Activated naive CD4-positive, alpha-beta T cell treated with anti-CD3 and anti-CD28 coated beads, Interleukin-2, amount 50 U/mL, for 72 hours (primary cell): Measurements from ENCODE around the gene PICALM. TPM values are rescaled to one million over a fixed set of nuclear protein-coding genes. Genes with fewer than 3 reads are reported as not detected.
"Not testable (repeated sequence)": the region's sequence is repeated elsewhere in the genome, so short reads cannot be mapped to it uniquely, and the experiment has no call there.

Experiments used
- ATAC-seq, 2 donors: fragments of 150-1000 bp; cut with Tn5 transposase; 2 replicates each; pipeline ENCODE4 v1.10.0; 2021; ENCODE audit warnings: mild to moderate bottlenecking in 2 of 2, moderate library complexity in 2 of 2
- DNase-seq, 2 donors: peaks; one replicate each; pipeline ENCODE4 v3.0.0; 2021 to 2022; ENCODE audit warnings: low spot score in 2 of 2
- H3K27ac Mint-ChIP-seq, 2 donors: one replicate each; pipeline ENCODE4 v1.8.0; 2022; ENCODE audit warnings: mild to moderate bottlenecking in 2 of 2, mixed read lengths in 2 of 2
- H3K36me3 Mint-ChIP-seq, 2 donors: one replicate each; pipeline ENCODE4 v1.8.0; 2022; ENCODE audit warnings: mixed read lengths in 2 of 2
- H3K9me3 Mint-ChIP-seq, 2 donors: one replicate each; pipeline ENCODE4 v1.8.0; 2022; ENCODE audit warnings: mixed read lengths in 2 of 2
- total RNA-seq, 2 donors: library from RNA; stranded (reverse); gene quantifications; one replicate each; pipeline ENCODE4 v1.2.3, GENCODE V29; 2022

The PICALM gene
- total RNA-seq, 2 donors from 2014 or later: 65.4 to 82.1 TPM

DNA sequence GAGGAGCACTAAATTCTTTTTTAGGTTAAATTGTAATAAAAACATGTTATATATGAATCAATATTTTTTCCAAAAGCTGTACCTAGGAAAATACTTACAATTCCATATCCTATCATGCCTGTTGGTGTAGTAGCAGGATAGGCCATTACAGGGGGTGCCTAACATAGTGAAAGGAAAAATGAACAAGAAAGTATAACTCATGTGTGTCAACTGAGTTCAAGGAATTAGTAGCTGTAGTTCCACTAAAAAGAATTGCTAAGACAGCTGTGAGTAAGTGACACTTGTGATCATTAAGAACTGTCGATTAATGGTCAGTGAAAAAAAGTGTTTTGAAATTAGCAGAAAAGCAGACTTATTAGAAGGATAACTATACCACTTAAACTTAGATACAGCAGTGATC, 92.4 kb downstream of the PICALM start:
- Mint-ChIP-seq H3K9me3 (no peaks in the 10 kb centered on the region), H3K36me3 (peaks cover 6 to 29% of the 10 kb centered on the region in 2 donors), H3K27ac (peak overlapping the region in 1 of 2 donors; percentile 72)
- DNase-seq (no peak), ATAC-seq (no peak)

DNA sequence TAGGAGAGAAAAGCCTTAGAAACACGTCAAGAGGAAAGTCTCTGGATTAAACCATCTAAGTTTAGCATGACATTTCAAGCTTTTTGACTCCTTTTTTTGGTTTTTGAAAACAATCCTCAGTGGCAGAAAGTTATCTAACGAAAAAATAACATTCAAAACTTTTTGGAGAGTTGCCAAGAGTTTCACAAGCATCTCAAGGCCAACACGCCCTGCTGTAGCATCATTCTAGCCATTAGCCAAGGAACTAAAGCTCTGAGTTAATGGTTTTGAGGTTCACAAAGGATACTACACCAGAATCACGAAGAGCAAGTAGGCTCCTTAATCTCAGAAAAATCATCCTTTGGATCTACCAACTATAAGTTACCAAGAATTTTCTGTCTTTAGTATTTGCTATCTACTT, 94.8 kb downstream of the PICALM start:
- Mint-ChIP-seq H3K9me3 (no peaks in the 10 kb centered on the region), H3K27ac (no peak overlapping the region), H3K36me3 (peaks cover 6 to 46% of the 10 kb centered on the region in 2 donors)
- ATAC-seq: no peak
- no peak for DNase-seq

DNA sequence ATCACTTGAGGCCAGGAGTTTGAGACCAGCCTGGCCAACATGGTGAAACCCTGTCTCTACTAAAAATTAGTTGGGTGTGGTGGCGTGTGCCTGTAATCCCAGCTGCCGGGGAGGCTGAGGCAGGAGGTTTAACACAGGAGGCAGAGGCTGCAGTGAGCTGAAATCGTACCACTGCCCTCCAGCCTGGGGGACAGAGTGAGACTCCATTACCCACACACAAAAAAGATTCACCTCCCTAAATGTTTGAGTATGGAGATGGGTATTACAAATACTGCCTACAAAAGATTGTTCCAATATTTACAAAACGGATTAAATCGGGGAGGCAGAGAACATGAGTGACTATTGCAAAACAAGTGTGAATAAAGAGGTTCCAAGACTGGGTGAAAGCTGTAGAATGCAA, 98.3 kb downstream of the PICALM start:
- Mint-ChIP-seq H3K27ac (no peak overlapping the region), H3K36me3 (peaks cover 5 to 42% of the 10 kb centered on the region in 2 donors), H3K9me3 (no peaks in the 10 kb centered on the region)
- no peak for ATAC-seq
- no peak for DNase-seq

DNA sequence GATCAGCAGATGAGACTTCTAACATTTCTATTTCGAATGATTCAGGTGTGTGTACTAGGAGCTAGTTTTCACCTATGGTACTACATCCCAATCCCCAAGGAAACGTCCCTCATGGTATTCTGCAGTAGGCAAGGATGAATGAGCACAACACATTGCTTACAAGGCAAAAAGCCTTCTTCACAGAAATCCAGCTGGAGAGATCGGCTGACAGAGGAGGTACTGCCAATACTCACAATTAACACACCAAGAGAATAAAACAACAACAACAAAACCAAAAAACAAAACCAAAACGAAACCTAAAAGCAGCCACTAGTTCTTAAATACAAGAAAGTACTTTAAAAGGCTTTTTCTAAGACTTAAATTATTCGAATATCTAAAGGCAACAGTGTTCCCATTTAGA, 101.4 kb downstream of the PICALM start:
- no peak for DNase-seq
- Mint-ChIP-seq H3K36me3 (peaks cover 5 to 51% of the 10 kb centered on the region in 2 donors), H3K27ac (peak overlapping the region in 1 of 2 donors; percentile 34), H3K9me3 (no peaks in the 10 kb centered on the region)
- ATAC-seq: no peak

DNA sequence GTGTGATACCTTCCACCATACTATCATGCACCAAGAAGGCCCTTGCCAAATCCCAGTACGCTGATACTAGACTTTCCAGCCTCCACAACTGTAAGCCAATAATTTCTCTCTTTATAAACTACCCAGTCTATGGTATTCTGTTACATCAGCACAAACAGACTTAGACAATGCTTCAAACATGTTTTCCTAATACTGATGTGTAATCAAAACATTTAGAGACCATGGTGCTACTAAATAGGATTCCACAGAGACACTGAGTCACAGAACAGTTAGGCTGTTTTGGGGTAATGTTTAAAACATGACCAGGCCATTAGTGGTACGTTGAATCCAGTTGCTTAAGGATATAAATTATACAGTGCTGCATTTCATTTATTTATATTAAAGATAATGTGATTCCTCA, 103.7 kb downstream of the PICALM start:
- Mint-ChIP-seq H3K9me3 (no peaks in the 10 kb centered on the region), H3K27ac (no peak overlapping the region), H3K36me3 (peaks cover 5 to 59% of the 10 kb centered on the region in 2 donors)

DNA sequence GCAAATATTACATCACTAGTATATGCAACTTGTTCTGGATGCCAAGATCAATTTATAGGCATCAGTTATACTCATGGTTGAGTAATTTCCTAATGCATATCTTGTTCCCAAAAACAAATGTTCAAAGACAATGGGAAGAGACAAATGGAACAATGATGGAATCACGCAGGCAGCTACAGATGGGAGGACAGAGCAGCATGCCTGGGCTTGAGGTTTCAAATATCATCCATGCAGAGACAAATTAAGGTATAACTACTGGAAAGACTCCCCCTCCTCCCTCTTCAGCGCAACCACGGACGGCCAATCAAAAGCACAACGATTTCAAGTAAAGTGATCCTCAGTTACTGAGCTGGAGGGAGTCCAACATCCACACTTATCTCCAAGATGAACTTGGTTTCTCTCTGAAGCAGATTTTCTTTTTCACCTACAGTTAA, 106.9 kb downstream of the PICALM start:
- ATAC-seq (no peak), DNase-seq (no peak)
- H3K9me3 Mint-ChIP-seq: no peaks in the 10 kb centered on the region
- no peak overlapping the region for H3K27ac Mint-ChIP-seq
- peaks cover 0 to 79% of the 10 kb centered on the region in 2 donors for H3K36me3 Mint-ChIP-seq

More for the DNA sequence above, 103.7 kb downstream of the PICALM start:
- DNase-seq: no peak
- ATAC-seq: no peak

DNA sequence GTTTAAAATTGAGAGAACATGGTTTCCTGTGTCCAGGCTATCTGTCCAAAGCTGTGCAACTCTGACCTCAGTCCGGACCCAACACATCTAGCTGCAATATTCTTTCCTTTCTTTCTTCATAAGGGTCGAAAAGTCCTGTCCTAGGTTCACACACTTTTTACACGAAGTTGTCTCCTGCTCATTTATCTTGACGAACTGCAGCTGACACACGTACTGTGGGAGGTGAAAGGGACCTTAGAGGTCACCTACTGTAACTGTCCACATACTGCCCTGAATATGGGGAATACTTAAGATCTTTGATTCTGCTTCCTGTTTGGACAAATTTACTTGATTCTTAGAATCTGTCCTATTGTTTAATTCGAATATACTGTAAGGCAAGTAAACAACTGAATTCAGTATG, 107.8 kb downstream of the PICALM start:
- peaks cover 0 to 85% of the 10 kb centered on the region in 2 donors for H3K36me3 Mint-ChIP-seq
- no peaks in the 10 kb centered on the region for H3K9me3 Mint-ChIP-seq

DNA sequence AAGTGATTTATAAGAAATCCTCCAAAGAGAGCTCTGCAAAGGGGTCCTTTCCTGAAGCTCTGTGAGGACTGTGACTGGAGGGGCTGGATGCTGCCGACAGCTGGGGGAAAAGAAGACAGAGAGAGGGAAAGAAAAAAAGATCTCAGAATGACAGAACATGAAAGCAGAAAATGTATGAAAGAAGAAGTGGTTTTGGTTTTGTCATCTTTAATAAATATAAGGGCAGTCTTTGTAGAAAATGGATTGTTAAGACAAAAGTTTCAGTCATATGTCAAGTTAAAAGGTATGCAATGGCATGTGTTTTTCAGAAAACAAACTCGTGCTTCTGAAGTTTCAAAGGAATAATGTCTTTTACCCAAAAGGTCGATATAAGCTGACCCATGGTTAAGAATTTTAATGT, 108.2 kb downstream of the PICALM start:
- H3K9me3 Mint-ChIP-seq: no peaks in the 10 kb centered on the region
- peaks cover 0 to 87% of the 10 kb centered on the region in 2 donors for H3K36me3 Mint-ChIP-seq
- ATAC-seq (no peak), DNase-seq (no peak)
- peak overlapping the region in 1 of 2 donors; percentile 51 for H3K27ac Mint-ChIP-seq

More for the DNA sequence above, 107.8 kb downstream of the PICALM start:
- ATAC-seq (no peak), DNase-seq (no peak)
- no peak overlapping the region for H3K27ac Mint-ChIP-seq

DNA sequence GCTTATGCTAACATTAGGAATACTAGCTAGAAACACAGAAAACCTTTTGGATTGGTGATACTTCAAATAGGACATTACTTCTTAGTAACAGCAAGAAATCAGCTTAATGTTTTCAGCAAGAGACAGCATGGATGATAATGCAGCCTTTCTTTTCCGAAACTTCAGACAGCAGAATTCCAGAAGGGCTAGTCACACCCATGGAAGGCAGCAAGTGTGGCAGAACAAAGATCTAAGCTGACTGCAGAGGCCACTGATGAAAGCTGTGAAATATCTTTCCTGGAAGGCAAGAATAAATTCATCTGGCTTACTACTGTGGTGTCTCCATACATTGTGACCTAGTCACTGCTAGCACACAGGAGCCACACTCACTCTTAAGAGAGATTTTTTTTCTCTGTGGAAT, 113.4 kb downstream of the PICALM start:
- ATAC-seq: no peak
- Mint-ChIP-seq H3K36me3 (peaks cover 17 to 93% of the 10 kb centered on the region in 2 donors), H3K9me3 (peaks cover 11 to 29% of the 10 kb centered on the region in 2 donors), H3K27ac (peak overlapping the region in 1 of 2 donors; percentile 40)
- no peak for DNase-seq

DNA sequence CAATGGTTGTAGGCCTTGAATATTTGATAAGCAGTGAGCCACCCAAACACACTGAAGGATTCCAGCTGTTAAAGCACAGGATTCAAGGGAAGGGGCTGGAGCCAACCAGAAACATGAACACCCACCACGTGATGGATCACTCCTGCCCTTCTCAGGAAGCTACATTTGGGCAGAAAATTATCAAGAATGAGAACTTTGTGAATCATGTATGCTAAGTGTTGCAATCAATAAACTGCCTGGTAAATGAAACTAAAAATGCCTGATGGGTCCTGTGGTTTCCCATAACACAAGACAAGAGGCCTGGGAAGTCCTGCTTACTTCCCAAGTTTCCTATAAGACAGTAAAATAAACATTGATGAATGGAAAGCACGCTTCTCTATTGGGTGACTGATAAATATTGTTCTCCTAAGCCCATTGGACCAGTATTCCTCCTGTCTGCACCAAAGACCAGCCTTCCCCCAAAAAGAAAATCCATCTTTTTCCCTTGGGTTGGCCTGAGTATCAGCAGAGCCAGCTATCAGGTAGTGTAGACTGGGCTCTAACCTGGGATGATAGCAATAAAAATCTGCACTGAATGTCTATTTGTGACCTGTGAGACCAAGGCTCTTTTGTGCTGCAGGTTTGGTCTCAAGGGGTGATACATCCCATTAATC, 115.3 kb downstream of the PICALM start:
- H3K9me3 Mint-ChIP-seq: peaks cover 11 to 34% of the 10 kb centered on the region in 2 donors
- ATAC-seq (no peak), DNase-seq (no peak)
- peak overlapping the region in 1 of 2 donors; percentile 22 for H3K27ac Mint-ChIP-seq
- peaks cover 17 to 87% of the 10 kb centered on the region in 2 donors for H3K36me3 Mint-ChIP-seq

DNA sequence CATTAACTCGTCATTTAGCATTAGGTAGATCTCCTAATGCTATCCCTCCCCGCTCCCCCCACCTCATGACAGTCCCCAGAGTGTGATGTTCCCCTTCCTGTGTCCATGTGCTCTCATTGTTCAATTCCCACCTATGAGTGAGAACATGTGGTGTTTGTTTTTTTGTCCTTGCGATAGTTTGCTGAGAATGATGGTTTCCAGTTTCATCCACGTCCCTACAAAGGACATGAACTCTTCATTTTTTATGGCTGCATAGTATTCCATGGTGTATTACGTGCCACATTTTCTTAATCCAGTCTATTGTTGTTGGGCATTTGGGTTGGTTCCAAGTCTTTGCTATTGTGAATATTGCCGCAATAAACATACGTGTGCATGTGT, 116.8 kb downstream of the PICALM start:
- peaks cover 17 to 72% of the 10 kb centered on the region in 2 donors for H3K36me3 Mint-ChIP-seq
- DNase-seq, ATAC-seq: not testable (repeated sequence)
- H3K27ac Mint-ChIP-seq: peak overlapping the region in 1 of 2 donors; percentile 77
- peaks cover 11 to 34% of the 10 kb centered on the region in 2 donors for H3K9me3 Mint-ChIP-seq

DNA sequence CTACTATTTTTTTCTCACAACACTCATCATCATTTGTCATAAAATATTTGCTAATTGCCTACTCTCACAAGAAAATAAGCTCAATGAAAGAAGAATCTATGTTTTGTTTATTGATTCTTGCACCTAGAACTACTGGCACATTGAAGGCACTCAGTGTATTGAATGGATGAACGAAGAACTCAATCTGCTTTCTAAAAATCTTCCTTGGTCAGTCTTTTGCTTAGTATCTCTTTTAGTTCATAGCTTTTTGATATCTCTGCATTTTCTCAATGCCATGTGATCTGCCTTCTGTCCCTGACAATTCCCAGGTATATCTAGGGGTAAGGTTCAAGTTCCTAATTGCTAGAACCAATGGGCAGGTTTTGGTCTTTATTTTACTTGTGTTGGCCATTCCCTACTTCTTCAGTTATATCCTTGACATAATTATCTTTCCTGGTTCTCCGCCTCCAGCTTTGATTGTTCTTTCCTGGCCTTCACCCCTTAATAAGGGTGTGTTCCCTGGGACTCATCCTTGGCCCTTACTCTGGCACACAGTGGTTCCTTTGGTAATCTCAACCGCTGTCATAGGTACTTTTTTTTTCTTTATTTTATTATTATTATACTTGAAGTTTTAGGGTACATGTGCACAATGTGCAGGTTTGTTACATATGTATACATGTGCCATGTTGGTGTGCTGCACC, 117.3 kb downstream of the PICALM start:
- ATAC-seq: no peak
- Mint-ChIP-seq H3K9me3 (peaks cover 11 to 36% of the 10 kb centered on the region in 2 donors), H3K36me3 (peaks cover 17 to 69% of the 10 kb centered on the region in 2 donors), H3K27ac (peak overlapping the region in 1 of 2 donors; percentile 45)
- no peak for DNase-seq

DNA sequence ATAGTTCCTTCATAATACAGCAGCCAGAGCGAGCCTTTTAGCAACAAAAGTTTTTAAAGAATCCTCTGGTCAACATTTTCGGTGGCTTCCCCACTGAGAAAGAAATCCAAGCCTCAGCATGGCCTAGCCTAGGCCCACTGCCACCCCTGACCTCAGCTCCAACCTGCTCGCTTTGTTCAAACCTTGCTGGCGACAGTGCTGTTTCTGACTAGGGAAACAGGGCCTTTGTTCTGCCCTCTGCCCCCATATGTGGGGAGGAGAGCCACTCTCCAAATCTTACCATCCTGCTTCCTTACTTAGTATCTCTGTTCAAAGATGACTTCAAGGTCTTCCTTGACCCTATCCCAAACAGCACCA, 117.9 kb downstream of the PICALM start:
- DNase-seq: no peak
- no peak for ATAC-seq
- Mint-ChIP-seq H3K9me3 (peaks cover 11 to 41% of the 10 kb centered on the region in 2 donors), H3K36me3 (peaks cover 21 to 69% of the 10 kb centered on the region in 2 donors), H3K27ac (no peak overlapping the region)

DNA sequence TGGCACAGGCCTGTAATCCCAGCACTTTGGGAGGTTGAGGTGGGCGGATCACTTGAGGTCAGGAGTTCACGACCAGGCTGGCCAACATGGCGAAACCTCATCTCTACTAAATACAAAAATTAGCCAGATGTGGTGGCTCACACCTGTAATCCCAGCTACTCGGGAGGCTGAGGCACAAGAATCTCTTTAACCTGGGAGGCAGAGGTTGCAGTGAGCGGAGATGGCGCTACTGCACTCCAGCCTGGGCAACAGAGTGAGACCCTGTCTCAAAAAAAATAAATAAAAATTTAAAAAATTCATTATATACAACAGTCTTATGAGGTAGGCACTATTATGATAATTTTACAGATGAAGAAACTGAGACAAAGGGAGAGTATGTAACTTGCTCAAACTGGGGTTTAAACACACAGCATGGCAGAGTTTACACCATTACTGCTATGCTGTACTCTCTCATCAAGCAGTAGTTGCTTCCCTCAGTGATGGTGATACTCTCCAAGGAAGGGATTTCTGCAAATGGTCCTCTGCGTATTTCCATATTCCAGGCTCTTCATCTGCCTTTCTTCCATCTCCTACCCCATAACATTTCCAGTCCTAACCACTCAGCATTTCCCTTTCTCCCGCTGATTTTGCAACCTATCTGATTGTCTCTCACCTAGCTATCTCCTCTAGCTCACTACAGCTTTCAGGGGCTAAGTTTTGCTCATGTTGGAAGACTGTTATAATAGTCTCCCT, 118.4 kb downstream of the PICALM start:
- ATAC-seq: no peak
- H3K27ac Mint-ChIP-seq: peak overlapping the region in 1 of 2 donors; percentile 25
- H3K9me3 Mint-ChIP-seq: peaks cover 16 to 44% of the 10 kb centered on the region in 2 donors
- no peak for DNase-seq
- H3K36me3 Mint-ChIP-seq: peaks cover 24 to 69% of the 10 kb centered on the region in 2 donors

DNA sequence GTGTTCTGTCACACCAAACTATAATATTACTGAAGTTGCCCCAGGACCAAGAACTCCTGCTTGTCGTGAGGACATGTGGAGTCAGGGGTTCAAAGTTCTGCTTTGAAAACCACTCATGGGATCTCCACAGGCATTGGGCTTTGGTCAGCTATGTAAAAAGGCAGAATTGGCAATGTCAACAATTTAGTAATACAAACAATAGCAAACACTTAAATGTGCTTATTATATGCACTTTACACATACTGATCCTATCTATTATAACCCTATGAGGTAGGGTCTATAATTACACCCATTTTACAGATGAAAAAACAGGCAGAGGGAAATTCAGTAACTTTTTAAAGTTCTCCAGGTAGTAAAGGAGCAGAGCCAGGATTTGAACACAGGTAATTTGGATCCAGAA, 119.1 kb downstream of the PICALM start:
- Mint-ChIP-seq H3K9me3 (peaks cover 23 to 47% of the 10 kb centered on the region in 2 donors), H3K27ac (no peak overlapping the region), H3K36me3 (peaks cover 26 to 70% of the 10 kb centered on the region in 2 donors)
- ATAC-seq (no peak), DNase-seq (no peak)

DNA sequence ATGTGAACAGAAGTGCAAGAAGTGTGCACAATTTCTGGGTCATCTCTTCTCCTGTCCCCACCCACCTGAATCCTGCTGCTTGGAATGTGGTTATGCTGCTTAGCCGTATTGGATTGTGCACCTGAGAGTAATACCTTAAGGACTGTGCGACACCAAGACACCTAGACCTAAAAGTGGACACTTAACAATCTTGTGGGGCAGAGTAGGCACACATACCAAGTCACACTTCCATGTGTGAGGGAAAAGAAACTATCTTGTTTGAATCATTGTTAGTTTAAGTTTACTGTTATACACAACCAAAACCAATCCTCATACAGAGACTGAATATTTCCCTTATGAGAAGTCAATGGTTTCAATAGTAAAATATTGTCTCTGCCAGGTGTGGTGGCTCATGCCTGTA, 120.0 kb downstream of the PICALM start:
- Mint-ChIP-seq H3K27ac (peak overlapping the region; percentile 88 to 96), H3K9me3 (peaks cover 24 to 42% of the 10 kb centered on the region in 2 donors), H3K36me3 (peaks cover 24 to 68% of the 10 kb centered on the region in 2 donors)
- DNase-seq: peak in 1 of 2 donors; percentile 21
- ATAC-seq: peak; percentile 39 to 64
